H54 (cell line): ENCODE data around the gene VWA2.

Experiments
- DNase-seq: peaks from one replicate; pipeline ENCODE4 v3.0.0; 2011; ENCODE audit warnings: low spot score, mixed read lengths; ENCODE audit not compliant: insufficient read length
- FAIRE-seq: peaks from 3 replicates; lab custom pipeline; 2011; peaks lifted over from hg19 to GRCh38; lab: Jason Lieb, UNC
- POLR2A ChIP-seq: IDR thresholded peaks from 2 replicates; pipeline ENCODE4 v1.6.1; 2011; ENCODE audit warnings: low read depth, mild to moderate bottlenecking, low read length

The VWA2 gene

DNA sequence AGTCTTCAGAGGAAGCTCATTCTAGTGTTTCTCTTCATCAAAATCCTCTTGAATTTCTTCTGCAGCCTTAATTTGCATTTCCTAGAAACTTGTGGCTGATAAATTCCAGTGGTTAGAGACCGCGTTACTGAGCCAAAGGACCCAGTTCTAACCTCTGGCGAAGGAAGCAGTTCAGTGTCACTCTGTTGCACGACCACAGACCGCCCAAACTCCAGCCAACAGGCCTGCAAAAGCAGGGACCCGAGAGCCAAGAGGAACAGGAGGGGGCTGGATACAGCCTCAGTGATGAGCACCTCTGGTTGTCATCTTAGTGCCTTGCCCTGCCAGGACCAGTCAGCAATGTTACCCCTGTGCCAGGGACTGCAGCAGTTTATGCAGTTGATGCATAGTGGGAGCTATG, 95.2 kb downstream of the VWA2 start:
- no peak for TF ChIP-seq POLR2A
- FAIRE-seq, result no peak
- no peak for DNase-seq

GRCh38 chr10:114335614-114336013, 96.6 kb downstream of the VWA2 start:
- no peak for TF ChIP-seq POLR2A
- FAIRE-seq (no peak), DNase-seq (no peak)

GRCh38 chr10:114336823-114337509, 97.9 kb downstream of the VWA2 start:
- DNase-seq (no peak), FAIRE-seq (no peak)
- TF ChIP-seq POLR2A, result no peak

DNA sequence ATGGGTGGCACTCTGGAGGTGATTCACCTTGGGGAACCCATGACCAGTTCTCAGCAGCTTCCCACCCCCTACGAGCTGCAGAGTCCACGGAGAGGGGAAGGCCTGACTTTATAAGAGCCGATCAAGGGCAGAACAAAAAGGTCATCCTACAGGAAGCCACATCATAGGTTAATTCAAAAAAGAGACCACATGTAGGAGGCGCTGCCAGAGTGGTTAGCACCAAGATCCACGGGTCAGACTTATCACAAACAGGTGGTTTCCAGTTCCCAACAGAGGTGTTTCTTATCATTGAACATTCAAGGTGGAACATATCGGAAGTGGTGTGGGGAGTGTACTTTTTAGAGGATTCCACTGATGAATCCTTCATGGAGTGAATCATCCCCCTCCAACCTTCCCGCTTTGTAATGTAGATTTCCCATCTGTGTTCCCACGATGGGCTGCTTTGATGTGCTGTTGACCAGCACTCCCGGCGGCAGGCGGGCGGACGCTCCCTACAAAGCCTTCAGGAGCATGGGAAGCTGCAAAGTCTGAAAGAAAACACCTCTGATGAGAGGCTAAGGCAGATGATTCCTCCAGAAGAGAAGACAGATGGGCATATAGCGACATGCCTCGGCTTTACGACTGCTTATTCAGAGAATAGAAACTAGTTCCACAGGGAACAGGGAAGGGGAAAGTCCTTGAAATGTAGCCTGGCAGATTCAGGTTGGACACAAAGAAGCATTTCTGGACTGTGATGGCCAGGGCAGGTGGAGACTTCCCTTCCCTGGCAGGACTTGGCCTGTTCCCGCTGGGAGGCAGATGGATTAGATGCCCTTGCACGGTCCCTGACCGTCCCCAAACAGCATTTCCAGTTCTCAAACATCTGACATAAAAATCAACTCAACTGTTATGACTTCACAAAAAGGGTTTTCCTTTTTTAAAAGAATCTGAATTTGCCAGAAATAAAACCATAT, 98.7 kb downstream of the VWA2 start:
- FAIRE-seq, result no peak
- TF ChIP-seq POLR2A, result no peak
- DNase-seq, result no peak

DNA sequence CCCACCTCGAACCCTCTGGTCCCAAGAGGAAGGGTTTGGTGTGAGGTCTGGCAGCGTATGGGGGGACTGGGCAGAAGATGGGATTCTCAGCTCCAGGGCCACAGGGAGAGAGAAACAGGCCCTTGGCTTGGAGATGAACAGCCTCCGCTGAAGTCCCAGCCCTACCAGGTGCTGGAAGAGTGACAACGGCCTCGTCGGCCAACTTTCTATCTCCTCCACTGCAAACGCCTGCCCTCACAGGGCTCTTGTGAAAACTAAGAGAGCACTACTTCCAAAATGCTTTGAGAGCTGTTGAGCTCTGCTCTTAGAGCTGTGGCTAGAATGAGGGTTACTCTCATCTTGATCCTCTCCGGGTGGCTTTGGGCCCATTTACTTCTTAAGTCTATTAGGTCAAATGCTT, 101.8 kb downstream of the VWA2 start:
- TF ChIP-seq POLR2A, result no peak
- FAIRE-seq, result no peak
- DNase-seq, result no peak
